Stimulated activated CD8-positive, alpha-beta memory T cell treated with anti-CD3 and anti-CD28 coated beads, Interleukin-2, amount 100 ng/mL, for 48 hours (primary cell): Measurements from ENCODE around the gene CDK18.

Experiments used
- DNase-seq, 2 donors: peaks; one replicate each; pipeline ENCODE4 v3.0.0-alpha.2; 2020; ENCODE audit warnings: low read depth in 2 of 2

Gene CDK18

DNA sequence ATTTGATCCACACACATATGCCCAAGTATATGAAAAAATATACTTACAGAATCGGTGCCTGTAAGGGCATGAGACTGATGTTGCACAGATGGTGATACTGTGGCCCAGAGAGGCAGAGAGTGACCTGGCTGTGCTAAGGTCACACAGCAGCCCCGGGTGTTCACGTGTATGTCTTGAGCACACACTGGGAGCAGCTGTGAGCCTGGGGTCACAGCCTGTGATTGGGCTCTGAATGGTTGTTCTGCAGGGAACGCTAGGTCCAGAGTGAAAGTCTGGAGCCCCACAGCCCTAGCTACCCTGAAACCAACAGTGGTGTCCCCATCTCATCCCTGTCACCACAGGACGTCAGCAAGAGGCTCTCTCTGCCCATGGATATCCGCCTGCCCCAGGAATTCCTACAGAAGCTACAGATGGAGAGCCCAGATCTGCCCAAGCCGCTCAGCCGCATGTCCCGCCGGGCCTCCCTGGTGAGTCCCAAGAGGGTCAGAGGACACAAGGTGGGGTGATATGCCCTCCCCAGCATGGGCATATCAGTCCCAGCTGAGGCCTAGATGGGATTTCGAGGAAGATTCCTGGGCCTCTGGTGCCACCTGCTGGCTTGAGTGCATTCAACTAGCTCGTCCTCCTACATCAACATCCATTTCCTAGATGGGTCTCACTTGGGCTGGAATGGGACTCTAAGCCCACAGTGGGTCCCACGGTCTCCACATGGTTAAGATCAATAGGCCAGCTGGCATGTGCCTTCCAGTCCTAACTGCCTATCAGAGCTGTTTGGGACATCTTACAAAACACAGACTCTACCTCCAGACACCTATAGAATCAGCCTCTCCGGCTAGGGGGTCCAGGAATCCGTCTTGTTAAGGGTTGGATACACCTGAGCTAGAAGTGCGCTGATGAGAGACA, 19.7 kb downstream of the CDK18 start:
- DNase-seq, result peak; percentile 54 to 66

DNA sequence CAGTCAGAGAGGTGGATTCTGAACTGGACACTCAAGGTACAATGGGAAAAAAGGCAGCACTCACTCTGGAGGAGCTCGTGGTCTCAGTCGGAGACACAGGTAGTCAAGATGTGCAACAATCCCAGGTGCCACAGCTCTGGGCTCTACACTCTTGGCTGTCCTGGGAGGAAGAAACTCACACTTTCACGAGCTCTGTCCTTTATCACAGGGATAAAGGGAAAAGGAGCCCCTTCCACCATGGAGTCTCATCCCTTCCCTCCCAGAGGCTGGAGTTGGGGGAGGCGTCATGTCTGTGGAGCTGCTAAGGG, 20.3 kb downstream of the CDK18 start:
- DNase-seq, result no peak

DNA sequence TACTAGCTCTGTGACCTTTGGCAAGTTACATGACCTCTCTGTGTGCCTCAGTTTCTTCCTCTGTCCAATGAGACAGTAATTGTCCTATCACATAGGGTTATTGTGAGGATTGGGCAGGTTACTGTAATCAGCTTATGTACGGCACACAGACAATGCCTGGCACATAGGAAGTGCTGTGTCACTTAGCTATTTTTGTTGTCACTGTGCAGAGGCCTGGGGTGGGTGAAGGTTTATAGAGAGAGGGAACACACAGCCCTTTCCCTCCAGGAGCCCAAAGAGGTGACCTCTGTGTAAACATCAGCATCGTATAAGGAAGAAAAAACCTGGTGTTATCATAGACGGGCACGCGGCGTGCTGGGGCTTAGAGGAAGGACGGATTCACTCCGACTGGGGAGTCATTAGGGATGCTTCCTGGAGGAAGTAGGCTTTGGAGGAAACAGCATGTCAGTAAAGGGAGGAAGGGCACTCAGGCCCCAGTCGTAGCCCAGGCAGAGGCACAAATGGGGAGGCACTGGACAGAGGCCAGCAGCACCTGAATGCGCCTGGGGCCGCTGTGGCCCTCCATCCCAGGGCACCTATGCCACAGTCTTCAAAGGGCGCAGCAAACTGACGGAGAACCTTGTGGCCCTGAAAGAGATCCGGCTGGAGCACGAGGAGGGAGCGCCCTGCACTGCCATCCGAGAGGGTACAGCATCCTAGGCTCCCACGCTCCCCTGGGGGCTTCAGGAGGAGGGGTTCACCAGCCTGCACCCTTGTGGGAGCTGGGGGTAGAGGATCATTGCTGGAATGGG, 21.2 kb downstream of the CDK18 start:
- DNase-seq, result no peak

DNA sequence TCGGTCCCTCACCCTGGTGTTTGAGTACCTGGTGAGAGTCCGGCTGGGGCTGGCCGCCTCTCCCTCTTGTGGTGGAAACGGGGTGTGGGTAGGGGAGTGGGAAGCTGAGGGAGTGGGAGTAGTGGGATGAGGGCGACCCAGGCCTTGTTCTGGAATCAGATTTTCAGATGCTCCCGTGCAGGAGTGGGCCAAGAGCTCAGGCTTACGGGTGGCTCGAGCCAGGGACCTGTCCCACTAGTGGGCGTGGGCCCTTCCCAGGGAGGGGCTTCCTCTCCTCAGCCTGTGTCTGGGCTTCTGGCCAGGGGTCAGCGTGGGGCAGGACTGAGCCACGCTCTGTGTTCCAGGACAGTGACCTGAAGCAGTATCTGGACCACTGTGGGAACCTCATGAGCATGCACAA, 22.0 kb downstream of the CDK18 start:
- DNase-seq, result no peak

DNA sequence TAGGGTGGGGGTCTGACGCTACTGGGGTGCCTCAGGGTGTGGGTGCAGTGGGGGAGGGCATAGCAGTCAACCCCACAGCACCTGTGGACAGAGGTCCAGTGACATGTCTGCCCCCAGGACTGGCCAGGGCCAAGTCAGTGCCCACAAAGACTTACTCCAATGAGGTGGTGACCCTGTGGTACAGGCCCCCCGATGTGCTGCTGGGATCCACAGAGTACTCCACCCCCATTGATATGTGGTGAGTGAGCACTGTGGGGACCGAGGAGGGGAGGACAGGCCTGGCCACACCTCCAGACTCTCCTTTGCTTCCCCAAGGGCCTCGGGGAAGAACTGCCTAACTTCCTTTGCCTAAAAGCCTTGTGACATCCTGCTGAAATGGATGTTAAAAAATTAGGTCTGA, 23.5 kb downstream of the CDK18 start:
- DNase-seq, result no peak

DNA sequence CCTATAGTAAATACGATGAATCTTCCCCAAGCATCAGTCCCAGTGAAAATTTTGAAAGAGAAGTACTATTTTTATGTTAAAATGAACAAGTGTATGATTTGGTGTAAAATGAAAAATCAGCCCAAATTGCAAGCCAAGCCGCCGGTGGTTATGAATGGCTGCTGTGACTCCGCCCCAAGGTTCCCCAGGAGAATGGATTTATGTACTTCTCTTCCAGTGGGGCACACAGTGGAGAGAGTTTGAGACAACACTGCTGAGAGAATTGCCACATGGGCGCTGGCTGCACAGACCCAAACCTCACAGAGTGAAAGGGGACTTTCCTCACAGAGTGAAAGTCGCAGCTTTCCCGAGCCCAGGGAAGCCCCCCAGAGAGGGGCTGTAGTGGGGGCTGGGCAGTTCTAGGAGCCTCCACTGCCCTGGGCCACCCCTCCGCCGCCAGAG, 24.0 kb downstream of the CDK18 start:
- no peak for DNase-seq

DNA sequence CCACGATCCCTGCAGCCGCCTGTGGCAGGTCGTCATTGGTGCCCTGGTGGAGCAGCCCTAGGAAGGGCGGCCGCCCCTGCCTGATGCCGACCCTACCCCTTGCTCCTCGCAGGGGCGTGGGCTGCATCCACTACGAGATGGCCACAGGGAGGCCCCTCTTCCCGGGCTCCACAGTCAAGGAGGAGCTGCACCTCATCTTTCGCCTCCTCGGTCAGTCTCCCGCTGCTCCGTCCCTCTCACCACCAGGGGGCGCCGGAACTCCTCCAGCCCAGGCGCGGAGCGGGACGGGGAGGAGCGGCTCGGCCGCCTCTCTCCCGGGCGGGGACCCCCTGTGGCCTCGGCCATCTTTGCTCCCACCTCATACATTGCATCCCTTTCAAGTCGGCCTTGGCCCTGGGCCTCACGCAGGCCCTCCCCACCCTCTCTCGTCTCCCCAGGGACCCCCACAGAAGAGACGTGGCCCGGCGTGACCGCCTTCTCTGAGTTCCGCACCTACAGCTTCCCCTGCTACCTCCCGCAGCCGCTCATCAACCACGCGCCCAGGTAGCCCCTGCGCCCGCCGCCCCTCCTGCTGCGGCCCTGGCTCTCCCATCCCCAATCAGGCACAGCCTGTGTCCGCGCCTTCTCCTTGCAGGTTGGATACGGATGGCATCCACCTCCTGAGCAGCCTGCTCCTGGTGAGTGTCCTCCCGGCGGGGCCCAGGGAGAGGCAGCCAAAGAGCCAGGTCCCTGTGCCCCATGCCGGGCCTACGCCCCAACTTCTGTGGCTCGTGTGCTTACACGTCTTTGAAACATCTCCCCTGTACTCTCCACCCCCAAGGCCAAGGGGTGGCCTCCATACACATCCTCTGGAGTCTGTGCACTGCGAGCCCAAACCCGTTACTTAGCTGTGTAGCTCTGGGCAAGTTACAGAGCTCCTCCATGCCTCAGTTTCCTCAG, 24.7 kb downstream of the CDK18 start:
- peak; percentile 76 to 79 for DNase-seq

DNA sequence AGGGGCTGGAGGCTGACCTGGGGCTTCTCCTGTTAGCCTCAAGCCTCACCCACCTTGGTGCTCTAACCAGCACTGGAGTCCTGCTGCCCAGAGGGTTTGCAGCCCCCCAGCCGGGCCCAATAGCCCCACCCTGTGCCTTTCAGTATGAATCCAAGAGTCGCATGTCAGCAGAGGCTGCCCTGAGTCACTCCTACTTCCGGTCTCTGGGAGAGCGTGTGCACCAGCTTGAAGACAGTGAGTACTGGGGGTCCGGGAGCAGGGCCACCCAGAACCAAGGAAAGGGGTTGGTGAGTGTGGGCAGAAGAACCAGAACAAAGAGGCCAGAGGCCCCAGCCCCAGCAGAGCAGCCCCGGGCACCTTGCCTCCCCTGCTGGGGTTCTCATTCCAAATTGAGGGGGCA, 25.6 kb downstream of the CDK18 start:
- DNase-seq, result no peak

DNA sequence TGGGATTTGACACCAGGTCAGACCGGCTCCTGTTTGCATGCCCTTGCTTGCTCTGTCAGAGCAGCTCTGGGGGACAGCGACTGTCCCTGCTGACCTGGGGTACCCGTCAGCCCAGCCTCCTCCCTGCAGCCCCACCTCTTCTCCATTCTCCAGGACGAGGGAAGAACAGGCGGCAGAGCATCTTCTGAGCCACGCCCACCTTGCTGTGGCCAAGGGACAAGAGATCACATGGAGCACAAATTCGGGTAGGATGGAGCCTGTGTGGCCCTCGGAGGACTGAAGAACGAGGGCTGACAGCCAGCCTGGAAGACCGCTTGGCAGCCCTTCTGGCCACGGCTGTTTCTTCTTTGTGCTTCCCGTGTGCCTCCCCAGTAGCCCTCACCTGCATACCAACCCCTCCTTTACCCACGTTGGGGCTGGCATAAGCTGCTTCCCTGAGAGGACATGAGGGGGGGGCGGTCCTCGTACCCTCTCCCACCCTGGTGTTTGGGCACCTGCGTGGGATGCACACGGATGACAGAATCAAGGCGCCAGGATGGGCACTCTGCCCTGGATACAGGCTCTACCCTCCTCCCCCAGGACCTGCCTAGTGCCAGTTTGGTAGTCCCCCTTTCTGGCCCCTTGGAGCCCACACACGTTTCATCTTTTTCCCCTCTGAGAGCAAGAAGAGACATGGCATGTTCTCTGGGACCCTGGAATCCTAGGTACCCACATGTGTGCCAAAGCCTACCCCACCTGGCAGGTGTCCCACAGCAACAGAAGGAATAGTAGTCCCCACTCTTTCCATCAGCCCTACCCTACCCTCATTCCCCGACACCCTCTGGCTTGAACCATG, 26.9 kb downstream of the CDK18 start:
- no peak for DNase-seq

DNA sequence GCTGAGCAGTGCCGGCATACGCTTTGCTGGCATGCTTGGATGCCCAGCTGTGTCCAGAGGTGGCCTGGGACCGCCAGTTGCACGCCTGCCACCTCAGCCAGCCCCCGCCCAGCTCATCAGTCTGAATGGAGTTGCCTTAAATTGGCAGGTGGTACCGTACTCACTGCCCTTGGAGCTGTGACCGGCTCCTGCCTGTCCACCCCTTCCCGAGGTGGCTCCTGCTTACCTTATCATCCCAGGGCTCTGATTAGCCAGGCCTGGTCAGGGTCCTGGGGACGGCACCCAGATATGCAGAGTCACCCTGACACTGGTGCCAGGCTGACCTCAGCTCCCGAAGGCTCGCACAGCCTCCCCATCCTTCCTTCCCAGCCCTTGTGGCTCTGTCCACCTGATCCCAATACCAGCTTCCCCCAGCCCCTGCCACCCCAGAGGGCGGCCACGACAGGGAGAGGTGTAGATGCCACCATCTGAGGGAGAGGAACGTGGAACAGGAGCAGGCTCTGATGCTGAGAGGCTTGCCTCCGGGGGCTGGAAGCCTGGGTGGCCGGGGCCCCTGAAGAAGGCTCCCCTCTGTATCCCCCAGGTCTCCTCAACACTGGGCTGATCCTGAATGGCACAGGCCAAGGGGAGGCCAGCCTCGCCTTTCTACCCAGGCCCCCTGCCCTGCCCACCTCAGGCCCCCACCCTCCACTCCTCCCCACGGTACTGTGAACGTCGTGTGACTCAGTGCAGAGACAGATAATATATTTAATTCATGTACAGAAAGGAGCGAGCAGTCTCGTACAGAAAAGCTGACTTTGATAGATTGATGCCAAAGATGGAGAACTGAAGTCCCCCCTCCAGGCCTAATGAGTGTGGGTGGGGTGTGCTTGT, 27.8 kb downstream of the CDK18 start:
- DNase-seq, result no peak

DNA sequence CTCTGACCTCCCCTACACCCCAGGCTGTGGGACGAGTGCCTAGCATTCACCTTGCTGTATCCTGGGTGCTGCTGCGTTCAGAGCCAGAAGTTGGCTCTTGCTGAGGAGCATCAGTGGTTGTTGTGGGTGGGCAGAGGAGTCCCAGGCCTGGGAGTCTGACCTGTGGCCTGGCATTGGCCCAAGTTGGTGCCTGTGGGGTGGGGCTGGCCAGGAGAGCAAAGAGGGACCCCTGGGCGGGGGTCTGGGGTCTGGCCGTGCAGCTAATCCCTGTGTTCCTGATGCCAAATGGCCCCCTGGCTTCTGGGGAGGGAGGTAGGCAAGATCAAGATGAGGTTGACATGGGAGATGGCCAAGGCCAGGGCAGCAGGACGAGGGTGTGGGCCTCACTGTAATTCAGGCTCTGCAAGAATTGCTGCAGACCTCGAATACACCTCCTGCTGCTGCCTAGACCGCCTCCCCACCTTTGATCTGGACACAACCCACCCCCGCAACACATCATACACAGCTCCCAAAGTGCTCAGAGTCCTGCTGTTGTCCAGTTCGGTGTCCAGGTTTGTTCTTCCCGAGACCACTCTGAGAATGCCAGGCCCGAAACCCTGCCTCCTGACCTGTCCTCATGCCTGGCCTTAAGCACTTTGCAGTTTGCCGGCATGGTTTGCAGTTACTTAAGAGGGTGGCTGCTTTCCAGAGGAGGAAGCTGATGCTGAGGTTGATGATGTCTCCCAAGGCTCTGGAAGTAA, 28.7 kb downstream of the CDK18 start:
- no peak for DNase-seq

DNA sequence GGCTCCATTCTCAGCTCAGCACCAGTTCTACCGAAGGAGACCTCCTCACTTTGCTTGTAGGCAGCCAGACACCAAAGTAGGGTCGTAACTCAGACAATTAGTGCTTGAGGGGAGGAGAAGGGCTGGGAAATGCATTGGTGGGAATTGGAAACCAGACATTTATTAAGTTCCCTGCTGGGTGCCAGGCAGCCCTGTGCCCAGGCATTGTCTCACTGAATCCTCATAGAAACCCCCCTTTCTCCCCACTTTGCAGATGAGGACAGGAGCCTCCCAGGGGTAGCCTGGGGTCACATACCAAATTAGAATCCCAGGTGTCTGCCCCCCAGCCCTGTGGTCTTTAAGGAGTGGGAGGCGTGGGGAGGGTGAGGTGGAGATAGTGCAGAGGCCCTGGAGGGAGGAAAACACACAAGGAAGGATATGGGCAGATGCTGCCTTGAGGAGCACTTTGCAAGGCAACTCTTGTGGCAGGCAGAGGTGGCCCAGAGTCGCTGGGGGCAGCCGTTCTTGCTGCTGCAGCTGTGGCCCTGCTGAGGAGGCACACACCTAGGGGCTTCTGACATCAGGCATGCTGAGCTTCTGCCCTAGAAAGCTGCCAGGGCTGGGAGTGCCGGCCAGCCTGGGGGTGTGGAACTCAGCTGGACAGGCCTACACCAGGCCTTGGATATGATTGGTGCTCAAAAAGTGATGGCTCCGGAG, 29.4 kb downstream of the CDK18 start:
- DNase-seq, result no peak

DNA sequence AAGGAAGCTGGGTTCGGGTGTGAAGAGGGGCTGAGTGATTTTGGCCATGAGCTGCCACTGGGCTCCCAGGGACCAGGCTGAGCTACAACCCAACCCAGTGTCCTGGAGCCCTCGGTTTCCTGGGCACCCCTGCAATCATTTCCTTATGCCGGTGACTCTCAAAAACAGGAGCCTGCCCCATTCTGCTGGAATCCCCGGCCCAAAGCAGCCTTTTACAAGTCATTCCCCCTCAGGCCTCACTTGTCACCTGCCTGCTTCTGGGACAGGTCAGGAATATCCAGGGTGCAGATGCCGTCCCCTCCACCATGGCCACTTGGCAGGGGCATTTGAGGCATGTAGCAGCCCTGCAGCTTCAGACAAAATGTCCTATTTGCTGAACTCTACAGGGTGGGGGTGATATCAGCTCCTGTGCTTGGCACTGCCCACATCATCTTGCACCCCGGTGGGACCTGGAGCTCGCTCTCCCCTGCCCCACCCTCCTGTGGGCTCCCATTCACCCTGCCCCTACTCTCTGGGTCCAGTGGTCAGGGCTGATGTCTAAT, 30.0 kb downstream of the CDK18 start:
- DNase-seq, result no peak

DNA sequence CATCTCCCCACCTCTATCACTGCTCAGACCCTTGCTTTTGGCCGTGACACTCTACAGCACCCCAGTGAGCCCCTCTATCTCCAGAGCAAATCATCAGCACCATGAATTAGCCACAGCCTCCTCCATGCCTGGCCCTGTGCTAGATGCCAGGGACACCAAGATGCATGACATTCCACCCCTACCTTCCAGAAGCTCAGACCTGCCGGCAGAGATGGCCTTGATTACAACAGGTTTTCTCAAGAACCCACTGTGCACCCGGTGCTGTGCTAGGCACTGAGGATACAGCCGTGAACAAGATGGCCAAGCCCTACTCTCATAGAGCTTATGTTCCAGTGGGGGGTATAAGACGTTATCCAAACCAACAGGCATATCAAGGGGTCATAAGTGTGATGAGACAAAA, 30.6 kb downstream of the CDK18 start:
- DNase-seq, result no peak

DNA sequence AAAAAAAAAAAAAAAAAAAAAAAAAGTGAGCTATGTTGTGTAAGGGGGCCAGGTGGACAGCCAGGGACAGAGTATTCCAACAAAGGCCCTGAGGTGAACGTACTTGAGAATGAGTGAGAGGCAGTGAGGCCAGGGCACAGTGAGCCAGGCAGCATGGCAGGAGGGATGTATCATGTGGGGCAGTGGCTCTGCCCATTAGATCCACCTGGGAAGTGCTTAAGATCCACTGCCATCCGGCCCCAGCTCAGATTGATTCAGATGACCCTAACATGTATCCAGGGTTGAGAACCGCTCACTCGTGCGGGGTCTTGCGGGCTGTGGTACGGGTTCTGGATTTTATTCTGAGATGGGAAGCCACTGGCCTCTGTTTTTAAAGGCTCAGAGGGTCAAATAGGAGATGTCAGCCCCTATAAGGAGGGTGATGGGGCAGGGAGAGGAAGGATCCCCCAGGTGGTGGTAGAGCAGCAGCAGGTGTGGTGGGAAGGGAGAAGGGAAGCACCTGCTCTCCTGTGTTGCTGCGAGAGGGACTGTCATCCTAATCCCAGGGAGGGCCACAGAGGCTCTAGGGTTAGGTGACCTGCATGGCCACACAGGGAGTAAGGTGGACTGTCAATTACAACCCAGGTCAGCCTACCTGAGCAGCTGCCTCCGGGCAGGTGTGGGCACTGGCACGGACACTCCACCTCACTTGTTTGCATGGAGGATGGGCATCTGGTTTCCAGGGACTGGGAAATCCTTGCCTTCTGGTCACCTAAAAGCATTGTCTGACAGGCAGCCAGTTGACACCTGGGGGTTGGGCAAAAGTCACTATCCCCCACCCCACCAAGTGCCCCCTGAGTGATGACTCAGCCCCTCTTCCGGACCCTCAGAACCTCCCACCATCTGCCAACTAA, 31.6 kb downstream of the CDK18 start:
- DNase-seq, result no peak

DNA sequence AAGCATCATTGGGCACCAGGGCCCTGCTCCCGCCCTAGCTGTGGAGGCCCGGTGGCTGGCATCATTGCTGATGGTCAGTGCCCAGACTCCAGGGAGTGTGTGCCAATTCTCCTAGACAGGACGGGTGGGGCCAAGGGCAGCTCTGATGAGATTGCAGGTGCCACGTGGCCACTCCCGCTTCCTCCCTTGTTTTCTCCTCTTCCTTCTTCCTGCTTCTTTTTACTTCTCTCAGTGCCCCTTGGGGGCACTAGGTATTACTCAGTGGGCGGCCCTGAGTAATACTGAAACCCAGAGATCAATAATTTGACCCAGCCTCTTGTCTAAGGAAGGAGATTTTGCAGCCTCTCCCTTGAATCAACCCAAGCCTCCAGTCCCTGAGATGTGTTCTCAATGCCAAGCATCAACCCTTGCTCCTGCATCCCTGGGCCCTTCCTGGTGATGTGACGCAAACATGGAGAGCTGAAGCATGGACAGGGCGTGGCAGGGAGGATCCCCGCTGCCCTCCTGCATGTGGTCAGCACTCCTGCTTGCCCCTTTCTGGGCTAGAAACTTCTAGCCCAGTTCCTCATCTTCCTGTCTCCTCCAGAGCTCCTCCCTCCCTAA, 32.4 kb downstream of the CDK18 start:
- DNase-seq, result no peak

DNA sequence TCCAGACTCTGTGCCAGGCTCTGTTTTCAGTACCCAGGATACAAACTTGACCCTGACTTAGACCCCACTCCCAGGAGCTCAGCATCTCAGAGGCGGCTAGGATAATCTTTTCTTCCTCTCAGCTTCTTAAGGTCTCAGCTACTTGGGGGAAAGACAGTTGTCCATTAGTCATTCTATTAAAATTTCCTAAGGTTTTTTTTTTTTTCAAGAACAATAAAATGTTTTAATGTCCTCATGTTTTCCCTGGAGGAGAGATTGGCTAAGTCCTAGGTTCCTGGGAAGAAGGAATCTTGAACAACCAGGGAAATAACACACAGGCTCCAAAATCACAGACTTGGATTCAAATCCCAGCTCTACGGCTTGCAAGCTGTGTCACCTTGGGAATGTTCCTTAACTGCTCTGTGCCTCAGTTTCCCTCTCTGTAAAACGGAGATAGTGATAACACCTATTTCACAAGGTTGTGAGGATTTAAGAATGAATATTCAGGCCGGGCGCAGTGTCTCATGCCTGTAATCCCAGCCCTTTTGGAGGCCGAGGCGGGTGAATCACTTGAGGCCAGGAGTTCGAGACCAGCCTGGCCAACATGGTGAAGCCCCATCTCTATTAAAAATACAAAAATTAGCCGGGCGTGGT, 33.0 kb downstream of the CDK18 start:
- no peak for DNase-seq
